NK-92 (cell line): ENCODE measurements around the gene PKMYT1.

ENCODE experiments used
- DNase-seq: peaks from one replicate; lab custom pipeline; 2025; ENCODE audit not compliant: unreplicated experiment; lab: John Stamatoyannopoulos, UW

PKMYT1 gene

GRCh38 chr16:2974319-2975056 lies 5.8 kb downstream of the PKMYT1 start:
- no peak for DNase-seq

GRCh38 chr16:2973605-2974318 lies 6.5 kb downstream of the PKMYT1 start:
- no peak for DNase-seq

GRCh38 chr16:2973093-2973492 lies 7.2 kb downstream of the PKMYT1 start:
- no peak for DNase-seq

GRCh38 chr16:2971985-2972784 lies 8.1 kb downstream of the PKMYT1 start:
- DNase-seq: no peak

- no peak for DNase-seq
Observed at GRCh38 chr16:2971134-2971984, 8.9 kb downstream of the PKMYT1 start.

GRCh38 chr16:2970563-2970962 lies 9.7 kb downstream of the PKMYT1 start:
- DNase-seq: no peak

- no peak for DNase-seq
Observed at GRCh38 chr16:2969545-2970521, 10.4 kb downstream of the PKMYT1 start.

GRCh38 chr16:2968738-2969544 lies 11.3 kb downstream of the PKMYT1 start, which contains the start of gene PAQR4:
PAQR4 (plus strand) TSS chr16:2969348; CDS start chr16:2969675, 327 bp downstream.
- no peak for DNase-seq

- no peak for DNase-seq
Observed at GRCh38 chr16:2968368-2968737, 11.9 kb downstream of the PKMYT1 start.

GRCh38 chr16:2967721-2968161 lies 12.5 kb downstream of the PKMYT1 start:
- DNase-seq: no peak

GRCh38 chr16:2967211-2967631 lies 13.0 kb downstream of the PKMYT1 start:
- DNase-seq: no peak

- no peak for DNase-seq
Observed at GRCh38 chr16:2966808-2967191, 13.4 kb downstream of the PKMYT1 start.

- DNase-seq: no peak
Observed at GRCh38 chr16:2966043-2966807, 14.0 kb downstream of the PKMYT1 start.

GRCh38 chr16:2964475-2965336 lies 15.5 kb downstream of the PKMYT1 start:
- DNase-seq: no peak

GRCh38 chr16:2963723-2964474 lies 16.3 kb downstream of the PKMYT1 start, which contains the start of gene KREMEN2:
KREMEN2 (plus strand) TSS chr16:2964275; CDS start chr16:2964521, 246 bp downstream.
- no peak for DNase-seq

- DNase-seq: no peak
Observed at GRCh38 chr16:2963074-2963722, 17.0 kb downstream of the PKMYT1 start.
